ENCODE measurements around the gene MOB3A. TPM values are rescaled to one million over a fixed set of nuclear protein-coding genes. Genes with fewer than 3 reads are reported as not detected.

The MOB3A gene
- total RNA-seq, result 10 to 100 TPM; 22.8 to 31.6 TPM
- 17.8 TPM for polyA plus RNA-seq (ENCODE audit: insufficient read depth, low read depth, low replicate concordance)
- long read RNA-seq, donor 1, transcript MOB3A-201 (5 exons, 3,391 nt), result major isoform, 5 of 7 reads
- long read RNA-seq, donor 1, partial matches to known transcripts, result 0 of 7 reads
- long read RNA-seq, donor 1, other reads (novel, unspliced or antisense), result 0 of 7 reads
- long read RNA-seq, donor 2, partial matches to known transcripts, result 0 of 1 reads
- long read RNA-seq, donor 2, other reads (novel, unspliced or antisense), result 0 of 1 reads

GRCh38 chr19:2096034-2096479 lies at the start of gene MOB3A:
Gene MOB3A, minus strand, starts transcription at chr19:2096326. Its CDS starts 17,766 bp downstream, at chr19:2078560.
- no peaks in the 10 kb centered on the region for H3K27me3 ChIP-seq
- no peaks in the 10 kb centered on the region for H3K36me3 ChIP-seq (ENCODE audit: low read depth, missing control alignments)
- intact Hi-C loops (cut with DNase I; ENCODE audit: low total_unique reads), result no loop called here
- peak within 1 kb of the TSS; percentile 68 to 87 for H3K4me3 ChIP-seq
- H3K27ac ChIP-seq, result peak within 1 kb of the TSS; percentile 35 to 95
- no peaks in the 10 kb centered on the region for H3K9me3 ChIP-seq
- TF ChIP-seq CTCF (IDR thresholded peaks at IDR 0.05) (peak; percentile 43 to 88 (median 66)), POLR2A (IDR thresholded peaks at IDR 0.05) (no peak)
- DNase-seq, result no peak
- 0% methylated on average over 54 of the region's 56 CpGs; no CpG with 5 or more reads in 1 of the 2 donors for WGBS, 2 donors
- H3K4me1 ChIP-seq, result peaks cover 28% of the 10 kb centered on the region

GRCh38 chr19:2145831-2146241 lies 49.7 kb upstream of the MOB3A start:
- Histone ChIP-seq H3K4me1 (peaks cover 19% of the 10 kb centered on the region), H3K27ac (no peak overlapping the region), H3K9me3 (no peaks in the 10 kb centered on the region), H3K27me3 (no peaks in the 10 kb centered on the region), H3K36me3 (ENCODE audit: low read depth, missing control alignments) (no peaks in the 10 kb centered on the region), H3K4me3 (no peak overlapping the region)
- DNase-seq, result no peak
- TF ChIP-seq CTCF (IDR thresholded peaks at IDR 0.05) (no peak), POLR2A (IDR thresholded peaks at IDR 0.05) (no peak)
- intact Hi-C loops (cut with DNase I; ENCODE audit: low total_unique reads), result no loop called here
- 69 to 78% methylated on average over 11 to 16 of the region's 16 CpGs for WGBS, 2 donors

GRCh38 chr19:2144190-2144589 lies 48.1 kb upstream of the MOB3A start:
- Histone ChIP-seq H3K4me1 (peaks cover 6% of the 10 kb centered on the region), H3K27ac (no peak overlapping the region), H3K9me3 (no peaks in the 10 kb centered on the region), H3K4me3 (no peak overlapping the region), H3K36me3 (ENCODE audit: low read depth, missing control alignments) (no peaks in the 10 kb centered on the region), H3K27me3 (no peaks in the 10 kb centered on the region)
- 85 to 93% methylated on average over 15 of the region's 15 CpGs for WGBS, 2 donors
- no peak for DNase-seq
- intact Hi-C loops (cut with DNase I; ENCODE audit: low total_unique reads), result no loop called here
- TF ChIP-seq POLR2A (IDR thresholded peaks at IDR 0.05), result no peak
- no peak for TF ChIP-seq CTCF (IDR thresholded peaks at IDR 0.05)

- intact Hi-C loops (cut with DNase I; ENCODE audit: low total_unique reads), result no loop called here
- no peak overlapping the region for H3K4me3 ChIP-seq
- H3K36me3 ChIP-seq (ENCODE audit: low read depth, missing control alignments), result no peaks in the 10 kb centered on the region
- TF ChIP-seq CTCF (IDR thresholded peaks at IDR 0.05) (no peak), POLR2A (IDR thresholded peaks at IDR 0.05) (no peak)
- WGBS, 2 donors, result 90 to 91% methylated on average over 13 to 15 of the region's 15 CpGs
- H3K9me3 ChIP-seq, result no peaks in the 10 kb centered on the region
- H3K27me3 ChIP-seq, result no peaks in the 10 kb centered on the region
- H3K4me1 ChIP-seq, result peaks cover 3% of the 10 kb centered on the region
- DNase-seq, result no peak
- no peak overlapping the region for H3K27ac ChIP-seq
Measured at GRCh38 chr19:2142173-2142829, 46.2 kb upstream of the MOB3A start.
